COLO829 (cell line): ENCODE data around the gene MARVELD3.
"Not testable (repeated sequence)": the region's sequence is repeated elsewhere in the genome, so short reads cannot be mapped to it uniquely, and the experiment has no call there.

Experiments
- DNase-seq: peaks from one replicate; pipeline ENCODE4 v3.0.0; 2012; ENCODE audit warnings: low spot score

The MARVELD3 gene

DNA sequence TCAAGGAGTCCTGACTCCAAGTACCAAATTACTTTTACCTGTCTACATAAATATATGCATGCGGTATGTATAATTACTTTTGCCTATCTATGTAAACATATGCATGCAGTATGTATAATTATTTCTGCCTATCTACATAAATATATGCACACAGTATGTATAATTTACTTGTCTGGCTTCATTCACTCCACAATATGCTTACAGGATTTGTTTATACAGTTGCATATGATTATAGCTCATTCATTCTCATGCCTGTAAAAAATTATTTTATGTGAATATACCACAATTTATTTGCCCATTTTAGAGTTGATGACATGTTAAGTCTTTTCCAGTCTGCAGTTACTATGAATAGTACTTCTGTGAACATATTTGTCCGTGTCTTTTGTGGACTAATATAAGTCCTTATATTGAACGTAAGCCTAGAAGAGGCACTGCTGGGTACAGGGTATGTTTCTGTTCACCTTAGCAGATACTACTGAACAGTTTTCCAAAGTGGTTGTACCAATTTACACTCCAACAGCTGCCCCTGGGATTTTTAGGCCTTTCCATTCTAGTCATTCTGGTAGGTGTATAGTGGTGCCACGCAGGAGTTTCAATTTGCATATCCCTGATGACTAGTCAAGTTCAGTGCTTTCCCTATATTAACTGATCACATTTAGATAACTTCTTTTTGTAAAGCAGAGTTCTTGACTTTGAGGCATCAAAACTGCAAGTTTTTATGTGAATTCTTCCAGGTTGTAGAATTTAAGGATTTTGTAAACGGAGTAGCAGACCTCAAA, 47.0 kb downstream of the MARVELD3 start:
- no peak for DNase-seq

DNA sequence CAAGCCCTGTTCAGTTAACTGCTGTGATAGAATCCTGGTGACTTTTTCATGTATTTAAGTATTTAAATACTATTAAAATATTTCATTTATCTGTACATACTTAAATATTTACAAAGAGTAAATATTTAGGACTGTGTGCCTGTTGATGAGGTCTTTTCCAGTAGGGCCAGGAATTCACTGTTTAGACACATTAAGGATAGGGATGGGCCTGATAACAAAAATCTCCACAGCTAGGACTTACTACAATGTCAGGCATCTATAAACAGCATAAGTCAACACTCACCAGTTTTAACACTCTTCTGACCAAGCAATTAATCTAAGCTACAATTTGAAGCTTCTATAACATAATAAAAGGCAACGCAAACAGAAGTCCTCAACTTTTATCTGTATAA, 47.6 kb downstream of the MARVELD3 start:
- no peak for DNase-seq

DNA sequence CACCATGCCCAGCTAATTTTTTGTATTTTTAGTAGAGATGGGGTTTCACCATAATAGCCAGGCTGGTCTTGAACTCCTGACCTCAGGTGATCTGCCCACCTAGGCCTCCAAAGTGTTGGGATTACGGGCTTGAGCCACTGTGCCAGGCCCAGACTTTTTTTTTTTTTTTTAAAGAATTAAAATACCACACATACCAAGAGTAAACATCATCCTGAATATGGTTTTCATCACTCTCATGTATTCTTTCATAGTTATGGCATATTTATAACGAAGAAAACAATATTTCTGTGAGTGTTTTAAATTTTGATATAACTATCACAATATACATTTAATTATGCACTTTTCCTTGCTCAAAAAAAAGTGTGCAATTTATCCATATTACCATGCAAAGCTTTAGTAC, 48.2 kb downstream of the MARVELD3 start:
- no peak for DNase-seq

DNA sequence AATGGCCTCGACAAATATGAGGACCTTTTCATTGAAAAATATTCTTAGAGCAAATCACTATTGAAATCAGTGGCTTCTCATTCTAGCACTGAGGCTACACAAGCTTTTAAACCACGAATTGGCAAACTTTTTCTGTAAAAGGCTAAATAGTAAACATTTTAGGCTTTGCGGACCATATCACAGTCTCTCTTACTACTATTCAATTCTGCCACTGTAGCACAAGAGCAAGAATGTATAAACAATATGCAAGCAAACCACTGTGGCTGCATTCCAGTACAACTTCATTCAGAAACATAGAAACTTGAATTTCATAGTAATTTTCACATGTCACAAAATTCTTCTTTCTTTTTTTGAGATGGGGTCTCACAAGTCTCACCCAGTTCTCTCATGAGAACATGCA, 49.4 kb downstream of the MARVELD3 start:
- DNase-seq: no peak

DNA sequence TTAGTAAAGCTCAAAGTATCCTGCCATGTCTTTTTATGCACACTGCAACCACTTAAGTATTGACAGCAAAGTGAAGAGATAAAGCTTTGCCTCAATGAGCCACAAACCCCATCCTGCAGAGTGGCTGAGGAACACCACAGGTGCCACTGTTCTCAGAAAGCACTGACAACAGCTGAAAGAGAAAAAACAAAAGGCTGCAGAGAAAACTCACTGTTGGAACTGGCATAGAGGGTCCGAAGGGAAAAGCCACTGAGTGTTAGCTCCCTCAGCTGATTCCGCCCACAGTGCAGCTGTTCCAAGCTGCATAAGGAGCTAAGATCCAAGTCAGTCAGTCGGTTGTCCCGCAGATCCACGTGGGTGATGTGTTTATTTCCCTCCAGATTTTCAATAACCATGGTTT, 50.3 kb downstream of the MARVELD3 start:
- DNase-seq: no peak

DNA sequence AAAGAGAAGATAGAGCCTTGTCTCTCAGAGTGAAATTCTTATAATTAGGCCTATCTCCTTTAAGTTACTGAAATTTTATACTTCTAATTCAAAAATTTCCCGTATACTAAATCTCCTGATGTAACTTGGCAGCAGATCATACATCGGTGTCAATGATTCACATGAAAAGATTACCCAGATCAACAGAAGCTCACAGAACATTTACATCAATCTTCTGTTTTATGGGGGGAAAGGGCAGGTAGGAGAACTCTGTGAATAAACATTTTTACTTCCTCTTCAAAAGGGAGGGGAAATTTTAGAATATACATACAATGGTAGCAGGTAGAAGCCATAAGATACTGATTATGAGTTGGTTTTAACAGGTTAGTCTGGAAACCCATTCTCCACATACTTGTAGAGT, 55.4 kb downstream of the MARVELD3 start:
- DNase-seq: no peak

DNA sequence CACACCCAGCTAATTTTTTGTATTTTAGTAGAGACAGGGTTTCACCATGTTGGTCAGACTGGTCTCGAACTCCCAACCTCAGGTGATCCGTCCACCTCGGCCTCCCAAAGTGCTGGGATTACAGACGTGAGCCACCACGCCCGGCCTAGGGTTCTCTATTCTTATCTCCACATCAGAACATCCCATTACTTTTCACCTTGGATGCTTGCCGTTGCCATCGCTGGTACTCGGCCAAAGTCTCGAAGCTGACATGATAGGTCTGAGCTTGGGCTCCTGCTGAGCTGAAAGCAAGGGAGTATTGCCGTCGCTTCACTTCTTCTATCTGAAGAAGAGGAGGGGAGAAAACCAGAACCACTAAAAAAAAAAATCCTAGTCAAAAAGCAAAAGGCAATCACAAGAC, 58.3 kb downstream of the MARVELD3 start:
- not testable (repeated sequence) for DNase-seq
